GM12891 (cell line): ENCODE measurements around the gene IQCN.

Source experiments
- POLR2A ChIP-seq: IDR thresholded peaks from 2 replicates; pipeline ENCODE4 v1.6.1; 2011; ENCODE audit warnings: low read depth, low read length, control low read depth
- POLR2AphosphoS5 ChIP-seq: IDR thresholded peaks from 2 replicates; pipeline ENCODE4 v1.6.1; 2011; ENCODE audit warnings: low read depth, low read length, control low read depth
- SPI1 ChIP-seq: IDR thresholded peaks from 2 replicates; pipeline ENCODE4 v1.6.1; 2011; ENCODE audit warnings: low read depth, low read length, control low read depth
- TAF1 ChIP-seq: IDR thresholded peaks from 2 replicates; pipeline ENCODE4 v1.6.1; 2011; ENCODE audit warnings: low read depth, low read length, control low read depth

DNA sequence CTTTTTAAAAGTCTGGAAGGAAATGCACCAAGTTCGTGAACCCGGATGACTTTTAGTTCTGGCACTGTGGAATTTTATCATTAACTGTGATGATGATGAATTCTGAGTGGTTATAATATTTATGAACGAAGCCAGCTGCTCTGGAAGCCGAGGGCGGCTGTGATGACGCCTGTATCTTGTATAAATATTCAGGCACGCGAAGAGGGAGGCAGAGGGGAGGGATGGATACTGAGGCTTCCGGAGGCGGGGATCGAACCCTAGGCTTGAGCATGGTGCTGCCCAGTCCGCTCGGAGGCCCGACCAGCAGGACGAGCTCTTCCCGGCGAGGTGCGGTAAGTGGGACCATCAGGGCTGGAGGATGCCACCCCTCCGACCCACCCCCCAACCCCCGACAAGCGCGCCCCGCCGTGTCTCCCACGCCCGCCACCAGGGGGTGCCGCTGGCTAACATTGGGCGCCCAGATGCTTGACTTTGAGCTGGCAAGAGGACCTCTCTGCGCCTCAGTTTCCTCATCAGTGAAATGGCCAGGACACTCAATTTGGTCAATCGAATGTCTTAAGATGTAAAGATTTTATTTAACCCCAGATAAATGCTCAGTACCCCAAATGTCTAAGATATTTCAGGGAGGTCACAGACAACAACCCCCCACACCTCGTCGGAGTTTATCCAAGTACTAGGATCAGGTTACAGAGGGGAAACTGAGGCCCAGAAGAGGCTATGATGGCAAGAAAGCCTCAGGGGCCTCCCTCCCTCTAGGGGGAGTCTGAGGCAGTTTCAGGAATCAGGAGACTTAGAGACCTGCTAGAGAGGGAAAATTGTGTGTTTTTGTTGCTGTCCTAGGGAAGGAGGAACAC lies 65.9 kb downstream of the IQCN start:
- no peak for TF ChIP-seq POLR2AphosphoS5
- TF ChIP-seq POLR2A, result no peak
- TF ChIP-seq TAF1, result no peak
- no peak for TF ChIP-seq SPI1
